HG03139 (cell line): Measurements from ENCODE around the gene WWOX.
A peak's percentile ranks its signal among the peaks of the same experiment; 100 is the strongest.

ENCODE experiments used
- ATAC-seq: cut with Tn5 transposase; IDR thresholded peaks from one replicate; pipeline ENCODE4 v1.9.1; 2021; ENCODE audit not compliant: unreplicated experiment

WWOX gene

DNA sequence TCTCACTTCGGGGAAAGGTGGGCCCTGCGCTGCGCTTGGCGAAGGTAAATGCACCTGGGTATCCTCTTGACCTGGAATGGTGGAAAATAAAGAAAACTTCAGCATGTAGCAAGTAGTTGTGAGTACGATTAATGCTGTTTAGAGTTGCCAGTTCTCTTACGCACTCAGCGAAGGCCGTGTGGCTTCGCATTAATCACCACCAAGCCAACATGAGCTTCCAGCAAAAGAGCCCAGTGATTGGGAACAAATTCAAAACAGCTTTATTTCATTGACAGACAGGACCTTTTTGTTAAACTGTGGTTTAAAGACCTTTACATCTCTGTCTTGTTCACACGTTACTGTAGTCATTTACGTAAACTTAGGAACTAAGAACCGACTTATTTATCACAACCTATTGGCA, 969.7 kb downstream of the WWOX start:
- ATAC-seq: no peak

DNA sequence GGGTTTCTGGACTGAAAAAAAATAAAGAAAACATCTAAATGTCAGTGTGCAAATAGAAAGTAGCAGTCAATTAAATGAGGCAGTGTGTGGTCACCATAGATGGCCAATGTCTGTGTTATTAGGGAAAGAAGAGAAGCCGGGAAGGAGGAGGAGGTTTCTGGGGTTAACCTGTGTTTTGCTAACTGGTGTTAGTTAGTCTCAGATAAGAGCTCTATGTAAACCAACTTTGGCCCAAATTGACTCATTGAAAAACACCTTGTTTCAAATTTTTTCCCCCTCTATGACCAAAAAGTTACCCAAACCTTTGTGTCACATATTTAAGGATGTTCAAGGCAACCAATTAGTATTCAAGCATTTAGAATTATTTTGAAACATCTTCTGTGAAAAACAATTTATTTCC, 970.2 kb downstream of the WWOX start:
- ATAC-seq: no peak

DNA sequence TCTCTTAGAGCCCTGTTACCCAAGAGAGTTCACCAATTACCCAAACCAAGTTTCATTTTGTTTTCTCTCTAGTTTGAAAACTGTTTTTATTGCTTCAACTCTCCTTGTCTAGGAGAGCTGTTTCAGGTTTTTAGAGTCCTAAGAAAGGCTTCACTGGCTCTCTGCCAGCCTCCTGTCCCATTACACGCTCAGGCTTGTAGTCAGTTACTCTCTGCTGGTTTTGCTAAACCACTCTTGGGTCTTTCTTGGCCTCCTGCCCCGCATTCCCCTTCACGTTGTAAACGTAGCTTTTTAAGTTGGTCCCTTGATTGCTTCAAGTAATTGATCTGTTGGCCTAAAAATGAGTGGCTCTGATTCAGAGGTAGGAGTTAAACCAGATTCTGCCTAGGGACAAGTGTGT, 972.0 kb downstream of the WWOX start:
- no peak for ATAC-seq

DNA sequence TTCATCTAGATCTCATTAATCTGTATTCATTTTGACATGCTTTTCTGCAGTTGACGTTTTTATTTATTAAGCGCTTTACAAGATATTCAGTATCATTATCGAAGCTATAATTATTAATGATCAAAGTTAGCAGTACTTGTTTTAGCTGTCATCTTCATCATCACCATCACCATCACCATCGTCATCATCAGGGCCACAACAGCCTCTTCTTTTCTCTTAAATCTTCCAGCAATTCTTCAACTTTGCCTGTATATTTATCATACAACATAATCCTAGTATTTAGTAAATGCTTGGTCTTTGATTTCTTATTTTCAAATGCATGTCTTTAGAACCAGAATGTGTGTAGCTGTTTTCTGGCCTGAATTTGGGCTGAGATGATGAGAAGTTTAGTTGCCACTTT, 973.1 kb downstream of the WWOX start:
- ATAC-seq: no peak

DNA sequence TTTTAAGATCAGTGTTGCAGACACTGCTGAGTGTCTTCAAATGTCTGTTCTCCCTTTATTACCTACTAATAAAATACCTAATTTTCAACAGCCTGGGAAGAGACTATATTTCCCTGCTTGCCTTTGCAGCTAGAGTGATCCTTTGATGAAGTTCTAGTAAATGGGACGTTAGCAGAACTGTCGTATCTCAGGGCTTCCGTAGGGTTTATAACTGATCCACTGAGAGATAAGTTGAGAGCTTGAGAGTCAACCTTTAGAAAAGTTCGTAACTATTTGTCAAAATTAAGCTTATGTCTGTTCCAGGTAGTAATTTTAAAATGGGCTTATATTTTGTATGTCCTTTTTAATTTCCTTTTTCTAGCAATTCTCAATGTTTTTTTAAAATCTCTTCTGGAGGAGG, 974.1 kb downstream of the WWOX start:
- no peak for ATAC-seq

DNA sequence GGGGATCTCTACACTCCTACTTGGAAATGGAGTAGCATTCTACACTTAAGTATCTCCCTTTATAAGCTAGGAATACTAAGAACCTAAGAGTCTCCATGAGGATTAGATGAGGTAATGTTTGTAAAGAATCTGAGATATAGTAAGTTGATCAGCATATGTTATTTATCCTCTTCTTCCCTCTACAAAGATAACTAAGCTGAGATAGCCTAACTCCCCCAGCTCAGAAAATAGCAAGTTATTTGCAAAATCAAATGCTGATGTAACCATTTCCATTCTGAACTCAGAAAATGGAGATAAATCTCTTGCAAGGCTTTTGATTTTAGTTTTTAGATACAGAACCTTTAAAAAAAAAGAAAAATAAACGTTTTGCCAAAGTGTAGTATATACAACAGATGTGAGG, 975.1 kb downstream of the WWOX start:
- ATAC-seq: no peak

DNA sequence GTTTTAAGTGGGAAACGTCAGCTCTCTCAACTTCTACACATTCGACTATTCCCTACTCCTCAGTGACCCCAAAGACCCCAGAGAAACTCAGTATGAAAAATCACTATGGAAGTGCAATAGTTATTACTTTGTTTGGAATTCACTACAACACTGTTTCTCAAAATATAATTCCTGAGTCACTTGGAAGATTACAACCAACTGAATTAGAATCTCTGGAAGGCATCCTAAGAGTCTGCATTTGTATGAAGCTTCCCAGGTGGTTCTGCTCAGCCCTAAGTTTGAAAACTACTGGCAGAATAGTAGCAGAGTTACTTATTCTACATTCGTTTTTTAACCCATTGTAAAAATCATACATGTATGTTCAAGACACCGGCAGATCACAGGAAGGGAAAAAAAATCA, 975.5 kb downstream of the WWOX start:
- ATAC-seq: no peak

DNA sequence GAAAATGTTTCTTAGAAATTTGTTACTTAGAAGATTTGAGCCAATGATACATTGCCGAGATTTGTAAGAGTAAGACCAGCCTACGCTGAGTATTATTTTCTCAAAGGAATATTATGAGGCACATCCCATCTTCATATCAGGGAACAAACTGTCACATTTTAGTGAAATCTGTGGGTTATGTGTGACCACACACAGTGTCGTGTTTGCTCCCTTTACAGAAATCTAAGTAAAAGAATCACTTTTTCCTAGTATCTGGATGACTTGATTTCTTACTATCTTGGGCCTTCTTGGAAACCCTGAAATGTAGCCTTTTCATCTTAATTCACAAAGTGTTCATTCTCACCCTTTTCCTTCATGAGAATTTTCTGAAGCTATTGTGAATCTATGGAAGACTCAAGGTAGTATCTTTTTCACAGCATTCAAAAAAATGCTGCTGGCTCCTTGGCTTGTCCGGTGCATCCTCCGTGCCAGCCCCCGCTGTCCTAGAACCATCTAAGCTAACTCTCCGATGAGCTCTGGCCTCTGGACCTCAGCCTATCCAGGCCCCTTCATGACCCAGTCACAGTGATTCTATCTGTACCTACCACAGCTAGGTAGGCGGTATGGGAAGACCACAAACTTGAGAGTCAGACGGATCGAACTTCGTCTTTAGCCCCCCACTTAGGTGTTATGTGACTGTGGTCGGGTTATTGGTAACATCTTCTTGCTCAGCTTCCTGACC, 976.8 kb downstream of the WWOX start:
- no peak for ATAC-seq

DNA sequence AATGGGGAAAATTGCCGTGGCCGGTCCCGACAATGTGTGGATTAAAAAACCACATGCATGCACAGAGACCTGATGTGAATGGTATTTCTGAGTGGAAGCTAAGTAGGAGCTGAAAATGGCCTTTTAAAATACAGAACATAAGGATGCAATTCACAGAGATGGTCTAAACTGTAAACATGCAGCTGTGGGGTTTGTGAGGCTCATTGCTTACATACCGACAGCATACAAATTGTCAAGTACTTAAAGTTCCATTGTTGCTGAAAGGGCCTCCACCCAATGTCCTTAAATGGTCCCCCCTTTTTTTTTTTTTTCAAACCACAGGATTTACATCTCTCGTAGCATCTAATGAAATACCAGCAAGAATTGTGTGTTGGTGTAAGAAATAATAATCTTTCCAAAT, 977.9 kb downstream of the WWOX start:
- no peak for ATAC-seq

DNA sequence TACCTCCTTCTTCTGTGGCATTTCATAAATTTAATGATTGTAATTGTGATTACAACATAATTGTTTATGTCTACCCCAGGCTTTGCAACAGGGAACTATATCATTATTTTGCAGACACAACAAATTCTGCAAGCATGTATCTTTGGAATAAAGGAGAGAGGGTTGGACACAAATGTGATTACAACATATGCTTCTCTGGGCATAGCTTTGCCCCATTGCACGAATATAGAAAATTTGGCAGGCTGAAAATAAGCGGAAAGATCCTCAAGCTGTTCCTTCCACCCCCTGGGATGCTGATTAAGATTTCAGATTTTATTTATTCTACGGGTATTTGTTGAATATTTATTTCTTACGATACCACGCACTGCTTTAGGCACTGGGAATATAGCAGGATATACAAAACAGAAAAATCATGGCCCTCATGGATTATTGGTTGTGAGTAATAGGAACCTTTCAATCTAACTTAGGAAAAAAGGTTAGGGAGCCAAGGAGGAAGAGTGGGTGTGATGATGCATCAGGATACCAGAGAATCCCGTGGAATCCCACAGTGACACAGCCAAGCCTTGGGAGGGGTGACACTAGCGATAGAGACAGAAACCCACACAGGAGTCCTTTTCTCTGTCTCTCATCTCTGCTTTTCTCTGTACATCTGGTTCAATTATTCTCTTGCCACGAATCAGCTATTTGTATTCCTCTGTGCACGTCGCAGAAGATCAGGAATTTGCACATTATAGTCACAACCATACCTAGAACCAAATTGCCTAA, 980.4 kb downstream of the WWOX start:
- no peak for ATAC-seq

DNA sequence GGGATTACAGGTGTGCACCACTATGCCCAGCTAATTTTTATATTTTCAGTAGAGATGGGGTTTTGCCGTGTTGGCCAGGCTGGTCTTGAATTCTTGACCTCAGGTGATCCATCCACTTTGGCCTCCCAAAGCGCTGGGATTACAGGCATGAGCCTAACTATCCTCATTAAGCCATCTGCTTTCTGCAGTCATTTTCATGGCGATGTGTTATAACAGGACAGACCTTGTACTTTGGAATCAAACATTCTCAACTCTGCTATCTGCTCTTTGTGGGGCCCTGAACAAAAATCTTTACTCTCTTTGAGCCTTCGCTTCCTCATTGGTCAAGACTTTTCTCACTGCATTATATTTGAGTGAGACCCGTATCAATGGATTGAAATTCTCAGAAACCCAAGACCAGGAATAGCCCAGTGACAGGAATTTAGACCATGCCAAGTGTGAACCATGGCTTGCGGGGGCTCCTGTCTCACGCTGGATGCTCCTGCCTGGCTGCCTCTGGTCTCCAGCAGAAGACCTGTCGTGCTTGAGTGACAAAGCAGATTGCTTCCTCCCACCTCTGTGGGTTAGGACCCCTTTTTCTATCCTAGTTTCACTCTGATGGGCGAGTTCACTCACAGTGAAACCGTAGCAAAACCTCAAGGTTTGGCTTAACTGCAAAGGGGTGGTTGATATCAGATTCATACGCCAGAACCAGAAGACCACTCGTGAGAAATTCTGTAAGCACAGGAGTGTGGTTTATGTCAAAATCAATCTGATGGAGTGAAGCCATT, 982.0 kb downstream of the WWOX start:
- ATAC-seq: no peak

DNA sequence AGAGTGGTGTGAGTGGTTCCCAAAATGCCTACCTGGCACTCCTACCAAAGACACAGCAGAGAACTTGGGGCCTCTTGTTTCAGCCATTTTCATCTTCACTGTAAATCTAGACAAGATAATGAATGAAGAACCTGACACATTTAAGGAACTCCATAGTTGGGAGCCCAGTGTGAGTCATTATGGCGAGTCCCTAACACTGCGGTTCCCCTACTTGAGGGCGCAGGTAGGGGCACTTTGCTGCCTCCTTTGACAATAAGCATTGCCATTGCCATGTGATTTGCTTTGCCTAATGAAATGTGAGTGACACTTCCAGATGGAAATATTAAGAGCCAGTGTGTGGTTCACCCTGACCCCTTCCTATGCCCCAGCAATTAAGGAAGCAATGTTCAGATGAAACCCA, 983.5 kb downstream of the WWOX start:
- ATAC-seq: no peak

DNA sequence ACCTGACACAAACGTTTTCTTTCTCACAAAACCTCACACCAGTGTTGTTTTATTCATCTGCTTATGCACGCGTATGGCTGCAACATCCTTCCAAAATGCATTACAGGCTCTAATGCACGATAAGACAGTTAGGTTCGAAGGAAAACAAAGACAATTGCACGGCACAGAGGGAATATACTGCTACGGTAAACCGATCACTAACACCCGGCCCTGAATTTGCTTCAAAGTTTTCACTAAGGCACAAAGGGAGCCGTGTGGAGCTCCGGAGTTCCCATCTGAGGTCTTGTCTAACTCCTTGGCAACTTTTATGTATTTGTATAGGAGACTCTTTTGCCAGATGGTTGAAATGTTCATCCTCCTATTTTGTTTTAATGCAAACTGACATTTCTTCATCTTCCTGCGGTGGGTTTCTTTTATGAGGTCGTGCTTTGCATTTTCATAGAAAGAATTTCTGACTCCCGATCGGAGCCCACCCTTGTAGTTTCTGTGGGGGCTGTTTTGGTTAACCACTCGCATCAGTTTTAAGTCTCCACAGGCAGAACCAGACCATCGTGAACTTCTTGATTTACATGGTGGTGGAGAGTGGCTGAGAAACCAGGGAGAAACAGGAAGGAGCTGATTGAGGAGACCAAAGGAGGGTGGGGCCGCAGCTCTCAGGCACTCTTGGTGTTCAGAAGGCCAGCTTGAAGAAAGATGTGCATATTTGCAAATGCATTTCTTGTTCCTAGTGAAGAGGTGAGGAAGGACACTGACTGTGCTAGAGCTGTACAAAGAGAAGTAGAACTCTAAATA, 984.2 kb downstream of the WWOX start:
- no peak for ATAC-seq

DNA sequence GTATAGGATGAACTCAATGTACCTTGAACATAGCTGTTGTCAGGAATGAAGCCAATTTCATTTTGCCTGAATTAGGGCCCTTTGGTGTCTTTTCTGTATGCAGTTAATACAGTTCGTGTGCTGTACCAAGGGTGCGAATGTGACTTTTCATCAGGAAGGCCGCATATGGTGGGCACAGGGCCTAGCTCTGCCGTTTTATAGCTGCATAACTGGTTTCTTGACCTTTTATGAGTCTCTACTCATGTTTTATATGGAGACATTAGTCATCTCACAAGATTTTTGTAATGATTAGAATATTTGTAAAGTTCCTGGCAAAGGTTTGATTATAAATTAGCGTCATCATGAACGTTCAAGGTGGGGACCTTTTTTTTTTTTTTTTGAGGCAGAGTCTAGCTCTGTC, 989.5 kb downstream of the WWOX start:
- ATAC-seq: no peak

DNA sequence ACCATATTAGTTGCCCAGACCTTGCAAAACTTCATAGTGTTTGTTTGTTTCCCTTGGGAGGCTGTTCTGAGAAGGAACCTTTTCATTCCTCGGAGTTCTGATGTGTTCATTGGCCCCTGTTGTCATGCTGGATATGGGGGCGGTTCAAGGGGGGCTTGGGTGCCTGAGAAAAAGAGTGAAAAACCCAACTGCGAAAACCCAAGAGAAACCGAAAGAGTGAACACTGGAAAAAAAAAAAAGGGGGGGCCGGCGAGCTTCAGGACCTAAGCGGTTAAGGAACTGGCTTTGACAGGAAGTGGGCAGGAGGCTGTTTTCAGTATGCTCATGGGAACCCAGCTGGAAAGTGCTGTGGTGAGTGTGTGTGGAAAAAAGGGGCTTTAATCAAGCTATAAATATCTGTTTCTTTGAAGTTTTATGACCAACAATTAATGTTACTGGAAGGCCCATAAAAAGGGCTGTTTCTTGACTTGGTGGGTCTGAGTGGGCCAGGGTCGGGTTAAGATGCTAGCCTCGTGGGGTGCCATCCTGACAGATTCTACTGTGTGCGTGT, 990.4 kb downstream of the WWOX start:
- no peak for ATAC-seq

DNA sequence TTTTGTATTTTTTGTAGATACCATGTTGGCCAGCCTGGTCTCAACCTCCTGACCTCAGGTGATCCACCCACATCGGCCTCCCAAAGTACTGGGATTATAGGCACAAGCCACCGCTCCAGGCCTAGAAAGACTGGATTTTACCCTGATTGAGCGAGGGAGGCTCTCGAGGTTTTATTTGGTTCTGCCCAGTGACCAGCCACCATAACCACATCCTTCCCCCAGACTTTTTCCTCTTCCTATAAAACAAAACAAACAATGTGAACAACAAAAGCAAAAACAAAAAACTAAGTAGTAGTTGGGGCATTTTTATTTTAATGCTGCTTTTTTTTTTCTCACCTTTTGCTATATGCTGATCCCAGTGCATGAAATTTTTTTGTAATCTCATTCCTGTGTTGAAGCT, 991.5 kb downstream of the WWOX start:
- ATAC-seq: no peak

DNA sequence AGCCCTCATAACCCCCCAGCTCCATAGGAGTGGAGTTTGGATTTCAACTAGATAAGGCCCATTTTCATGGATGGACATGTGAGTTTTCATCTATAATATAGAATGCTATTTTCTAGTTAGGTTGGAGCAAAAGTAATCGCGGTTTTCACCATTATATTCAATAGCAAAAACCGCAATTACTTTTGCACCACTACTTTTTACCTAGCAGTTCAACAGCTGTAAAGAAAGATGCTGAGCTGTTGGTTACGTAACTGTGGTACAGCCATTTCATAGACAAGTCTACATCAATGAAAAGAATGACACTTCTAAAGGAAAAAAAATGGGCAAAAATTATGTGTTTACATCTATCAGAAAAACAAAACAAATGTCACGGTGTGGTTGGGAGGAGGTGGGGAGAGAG, 993.4 kb downstream of the WWOX start:
- ATAC-seq: no peak

DNA sequence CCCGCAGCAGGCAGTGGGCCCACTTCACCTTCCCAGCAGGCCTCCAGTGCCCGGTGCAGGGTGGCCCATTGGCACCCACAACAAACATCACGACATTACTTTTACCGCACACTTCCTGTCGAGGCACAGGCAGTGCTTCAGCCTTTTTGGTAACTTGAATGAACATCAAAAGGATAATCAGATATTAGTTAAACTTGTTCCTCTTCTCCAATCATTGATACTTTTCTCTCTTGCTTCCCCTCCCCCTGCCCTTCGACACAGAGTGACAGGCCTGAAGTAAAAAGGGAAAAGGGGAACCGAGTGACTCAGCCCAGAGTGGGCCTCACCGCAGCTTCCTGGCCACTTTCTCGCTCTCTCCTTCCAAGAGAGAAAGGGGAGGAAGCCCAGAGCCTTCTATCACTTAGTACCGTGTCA, 994.1 kb downstream of the WWOX start:
- ATAC-seq: peak; percentile 47

DNA sequence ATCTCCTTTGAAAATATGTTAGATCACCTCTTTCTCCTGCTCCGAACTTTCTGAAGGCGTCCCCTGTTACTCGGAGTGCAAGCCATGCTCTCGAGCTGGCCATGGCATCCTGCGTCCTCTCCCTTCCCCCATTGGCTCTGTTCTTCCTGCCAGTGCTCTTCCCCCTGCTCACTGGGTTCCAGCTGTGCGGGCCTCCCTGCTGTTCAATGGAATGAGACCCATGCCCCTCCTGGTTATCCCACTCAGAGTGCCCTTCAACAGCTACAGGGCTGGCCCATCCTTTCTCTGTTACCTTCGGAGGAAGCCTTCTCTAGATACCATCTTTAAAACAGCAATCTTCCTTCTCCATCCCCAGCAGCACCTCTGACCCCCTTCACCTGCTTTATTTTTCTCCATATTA, 996.8 kb downstream of the WWOX start:
- ATAC-seq: no peak

DNA sequence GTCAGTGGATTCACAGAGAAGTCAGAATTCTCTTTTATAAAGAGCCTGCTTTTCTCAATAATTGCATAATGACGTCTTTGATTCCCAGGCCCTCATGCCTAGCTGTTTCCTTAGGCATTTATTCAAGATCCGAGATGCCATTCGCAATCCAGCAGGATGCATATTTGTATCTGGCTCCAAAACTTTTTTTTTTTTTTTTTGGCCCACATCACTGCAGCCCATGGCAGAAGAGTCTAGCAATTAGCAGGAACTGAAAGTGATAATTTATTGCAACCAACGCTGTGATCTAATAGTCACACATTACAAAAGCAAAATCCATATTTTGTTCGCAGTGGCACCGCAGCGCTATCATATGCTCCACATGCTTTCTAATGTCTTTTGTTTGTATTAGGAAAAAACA, 997.7 kb downstream of the WWOX start:
- ATAC-seq: no peak

DNA sequence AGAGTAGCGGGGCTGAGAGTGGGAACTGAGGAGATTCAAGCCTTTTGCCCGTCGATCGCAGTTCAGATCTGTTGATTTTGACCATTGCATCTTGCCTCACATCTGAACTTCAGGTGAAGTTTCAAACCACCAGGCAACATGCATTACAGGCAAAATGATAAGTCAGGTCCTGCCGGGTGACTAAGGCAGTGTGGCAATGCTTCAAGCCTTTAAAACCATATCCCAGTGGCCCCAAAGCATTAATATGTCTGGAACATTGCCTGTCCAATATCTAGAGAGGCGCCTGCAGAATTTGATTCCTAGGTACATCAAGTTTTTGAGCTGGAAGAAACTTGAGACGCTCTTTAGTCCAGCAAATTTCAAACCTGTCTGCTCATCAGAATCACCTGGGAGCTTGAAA, 998.3 kb downstream of the WWOX start:
- ATAC-seq: no peak
